Vagina (tissue), 2 donors: ENCODE measurements around the gene PHLDA3.

Source experiments
- POLR2A ChIP-seq, 2 donors: fragments of 450-650 bp; IDR thresholded peaks; one replicate each; pipeline ENCODE4 v1.6.1; 2017; ENCODE audit warnings: antibody characterized with exemption in 2 of 2, mild to moderate bottlenecking in 2 of 2, moderate library complexity in 2 of 2
- POLR2AphosphoS5 ChIP-seq, 2 donors: sonication (generic); formaldehyde crosslinking; IDR thresholded peaks; one replicate each; pipeline ENCODE4 v1.9.0; 2017; ENCODE audit warnings: antibody characterized with exemption in 2 of 2, mild to moderate bottlenecking in 2 of 2, low read depth in 1 of 2; ENCODE audit not compliant: insufficient read depth in 1 of 2
- TF ChIP-seq, protein P1 (sequence below), 3 experiments: fragments of 450-650 bp in 2 of 3; fragments of 200-600 bp in 1 of 3; sonication (generic) in 1 of 3; IDR thresholded peaks; one replicate each; pipeline ENCODE4 v1.5.1; 2017 to 2019; ENCODE audit warnings: antibody characterized with exemption in 3 of 3, mild to moderate bottlenecking in 2 of 3, moderate library complexity in 2 of 3

DNA sequence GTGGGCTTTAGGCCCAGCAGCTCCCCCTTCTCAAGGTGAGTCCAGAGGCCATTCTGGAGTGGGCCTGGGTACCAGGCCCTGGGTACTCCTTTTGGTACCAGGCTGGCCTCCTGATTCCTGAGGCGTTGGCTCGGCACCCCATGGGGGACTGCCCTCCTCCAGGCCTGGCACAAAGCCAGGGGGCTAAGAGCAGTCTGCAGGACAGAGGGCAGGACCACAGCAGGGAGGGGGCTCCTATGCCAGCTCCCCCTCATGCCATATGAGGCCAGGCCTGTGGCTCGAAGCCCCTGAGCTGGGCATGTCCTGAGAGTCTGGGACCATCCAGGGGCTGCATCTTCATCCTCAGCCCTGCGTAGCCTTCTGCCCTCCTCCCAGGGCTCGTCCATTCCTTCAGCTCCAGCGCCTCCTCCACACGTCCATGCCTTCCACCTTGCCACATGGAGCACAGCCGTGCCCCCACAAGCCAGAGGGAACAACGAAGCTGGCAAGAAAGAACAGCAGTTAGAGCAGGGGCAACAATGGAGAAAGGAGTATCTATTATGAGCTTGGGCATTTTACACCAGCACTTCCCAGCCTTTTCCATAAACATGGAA, 3.2 kb downstream of the PHLDA3 start:
- TF ChIP-seq POLR2A (IDR thresholded peaks at IDR 0.05): no peak
- TF ChIP-seq, protein P1, sequence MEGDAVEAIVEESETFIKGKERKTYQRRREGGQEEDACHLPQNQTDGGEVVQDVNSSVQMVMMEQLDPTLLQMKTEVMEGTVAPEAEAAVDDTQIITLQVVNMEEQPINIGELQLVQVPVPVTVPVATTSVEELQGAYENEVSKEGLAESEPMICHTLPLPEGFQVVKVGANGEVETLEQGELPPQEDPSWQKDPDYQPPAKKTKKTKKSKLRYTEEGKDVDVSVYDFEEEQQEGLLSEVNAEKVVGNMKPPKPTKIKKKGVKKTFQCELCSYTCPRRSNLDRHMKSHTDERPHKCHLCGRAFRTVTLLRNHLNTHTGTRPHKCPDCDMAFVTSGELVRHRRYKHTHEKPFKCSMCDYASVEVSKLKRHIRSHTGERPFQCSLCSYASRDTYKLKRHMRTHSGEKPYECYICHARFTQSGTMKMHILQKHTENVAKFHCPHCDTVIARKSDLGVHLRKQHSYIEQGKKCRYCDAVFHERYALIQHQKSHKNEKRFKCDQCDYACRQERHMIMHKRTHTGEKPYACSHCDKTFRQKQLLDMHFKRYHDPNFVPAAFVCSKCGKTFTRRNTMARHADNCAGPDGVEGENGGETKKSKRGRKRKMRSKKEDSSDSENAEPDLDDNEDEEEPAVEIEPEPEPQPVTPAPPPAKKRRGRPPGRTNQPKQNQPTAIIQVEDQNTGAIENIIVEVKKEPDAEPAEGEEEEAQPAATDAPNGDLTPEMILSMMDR (IDR thresholded peaks at IDR 0.05): no peak
- TF ChIP-seq POLR2AphosphoS5 (IDR thresholded peaks at IDR 0.05; ENCODE audit: insufficient read depth in 1 of 2, low read depth in 1 of 2): no peak
